ENCODE measurements around the gene CCT6A. TPM values are rescaled to one million over a fixed set of nuclear protein-coding genes. Genes with fewer than 3 reads are reported as not detected.
A peak's percentile ranks its signal among the peaks of the same experiment; 100 is the strongest.

The CCT6A gene
- total RNA-seq, 1 experiment from 2014 or later, result 257 TPM

DNA sequence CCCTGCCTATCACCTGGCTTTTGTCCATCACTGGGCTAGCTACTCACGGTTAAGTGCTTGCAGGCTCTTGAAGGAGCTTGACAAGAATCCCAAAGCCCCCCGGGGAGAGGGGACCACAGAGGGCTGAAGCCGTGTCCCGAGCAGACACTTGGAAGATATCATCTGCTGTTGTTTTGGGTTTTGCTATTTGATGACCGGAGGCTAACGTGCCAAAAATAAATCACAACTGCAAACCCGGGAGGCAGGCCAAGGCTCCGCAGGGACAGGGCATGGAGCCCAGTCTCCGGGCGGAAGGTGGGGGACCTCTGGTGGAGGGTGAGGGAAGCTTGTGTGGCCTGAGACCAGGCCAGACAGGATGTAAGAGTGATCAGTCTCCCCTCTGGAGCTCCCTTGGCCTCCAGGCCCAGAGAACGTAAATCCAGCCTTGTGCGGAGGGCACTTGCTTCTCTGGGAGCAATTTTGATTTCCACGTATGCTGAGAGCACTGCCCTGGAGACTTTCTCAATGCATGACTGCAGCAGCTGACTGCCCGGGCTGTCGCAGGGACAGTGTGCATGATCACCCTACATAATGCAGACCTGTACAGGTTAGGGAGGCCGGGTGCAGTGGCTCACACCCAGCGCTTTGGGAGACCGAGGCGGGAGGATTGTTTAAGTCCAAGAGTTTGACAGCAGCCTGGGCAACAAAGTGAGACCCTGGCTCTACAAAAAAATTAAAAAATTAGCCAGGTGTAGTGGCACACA lies 41.4 kb downstream of the CCT6A start, which contains the start of gene PHKG1:
PHKG1 (minus strand) TSS at position 164 of the 743 bp plus-strand sequence. CDS start 4,011 bp downstream, outside the sequence.
- Histone ChIP-seq H3K4me2 (ENCODE audit: low read length) (peak within 1 kb of the TSS; percentile 42; the same call in 1 of the 2 replicates), H3K27ac (ENCODE audit: low read depth, low read length) (peak within 1 kb of the TSS; percentile 29; the same call in 1 of the 2 replicates), H3K36me3 (ENCODE audit: control insufficient read depth in 1 of 2, insufficient read depth in 2 of 2, low read length in 2 of 2) (no peaks in the 10 kb centered on the region), H3K4me1 (ENCODE audit: control insufficient read depth in 1 of 2, insufficient read depth in 2 of 2, low read length in 2 of 2) (peaks cover 4 to 8% of the 10 kb centered on the region in 2 experiments; a peak in 3 of 4 replicates), H3K27me3 (ENCODE audit: insufficient read depth, low read length) (no peaks in the 10 kb centered on the region), H3K79me2 (ENCODE audit: insufficient read depth, low read length) (no peaks in the 10 kb centered on the region), H2AFZ (ENCODE audit: low read depth, low read length, poor library complexity, severe bottlenecking) (no peak within 1 kb of the TSS), H3K9me2 (ENCODE audit: insufficient read depth) (no peaks in the 10 kb centered on the region), H3K4me3 (replicated peaks in 1 of 2; ENCODE audit: low read depth in 1 of 2, low read length in 2 of 2) (no peak within 1 kb of the TSS), H3K9ac (ENCODE audit: low read length) (no peak within 1 kb of the TSS), H4K20me1 (ENCODE audit: insufficient read depth) (no peaks in the 10 kb centered on the region), H3K9me3 (ENCODE audit: control insufficient read depth in 1 of 2, insufficient read depth in 1 of 2, low read depth in 1 of 2, low read length in 2 of 2) (no peaks in the 10 kb centered on the region)
- intact Hi-C loops (cut with micrococcal nuclease), result loop anchor here (5.0 kb wide), 1 partner anchor 91 kb away; no protein-coding TSS in a partner anchor
- CTCF ChIA-PET, result interaction anchor here (0.5 to 3.6 kb wide), 9 partner anchors 8 to 650 kb away, joined by 3 to 21 read pairs (median 3); no protein-coding TSS in a partner anchor
- RAD21 ChIA-PET (ENCODE audit: low non-redundant PET in 1 of 2, low total read pairs in 2 of 2, uncharacterized antibody in 2 of 2, unreplicated experiment in 2 of 2), result no interaction called here
- no TSS peak for BruUV-seq (replicated peaks)
- DNase-seq (ENCODE audit: low read depth, low spot score) (no peak), ATAC-seq (peak; percentile 95)
- POLR2A ChIA-PET, result interaction anchor here (0.8 to 1.3 kb wide), 3 partner anchors 8 to 42 kb away, joined by 3 to 7 read pairs (median 4); partner anchors contain the start of genes CCT6A, CHCHD2 and PSPH
- no peak for TF ChIP-seq EZH2phosphoT487 (IDR thresholded peaks at IDR 0.05; ENCODE audit: borderline replicate concordance)
- no peak for TF ChIP-seq JUND (IDR thresholded peaks at IDR 0.05)
- TF ChIP-seq TCF7L2 (IDR thresholded peaks at IDR 0.05; ENCODE audit: borderline replicate concordance, extremely low read depth, insufficient read depth, insufficient read length), result no peak
- no peak for TF ChIP-seq FOSL1 (IDR thresholded peaks at IDR 0.05; ENCODE audit: low read depth)
- TF ChIP-seq EGR1 (IDR thresholded peaks at IDR 0.05; ENCODE audit: low read depth), result no peak
- TF ChIP-seq RAD21 (IDR thresholded peaks at IDR 0.05; ENCODE audit: low read depth), result peak; percentile 59
- no peak for TF ChIP-seq CEBPB (IDR thresholded peaks at IDR 0.05; ENCODE audit: low read depth)
- TF ChIP-seq POLR2AphosphoS5 (IDR thresholded peaks at IDR 0.05; ENCODE audit: low read depth, low read length), result no peak
- TF ChIP-seq ZFX (IDR thresholded peaks at IDR 0.05), result no peak
- TF ChIP-seq, protein P1, sequence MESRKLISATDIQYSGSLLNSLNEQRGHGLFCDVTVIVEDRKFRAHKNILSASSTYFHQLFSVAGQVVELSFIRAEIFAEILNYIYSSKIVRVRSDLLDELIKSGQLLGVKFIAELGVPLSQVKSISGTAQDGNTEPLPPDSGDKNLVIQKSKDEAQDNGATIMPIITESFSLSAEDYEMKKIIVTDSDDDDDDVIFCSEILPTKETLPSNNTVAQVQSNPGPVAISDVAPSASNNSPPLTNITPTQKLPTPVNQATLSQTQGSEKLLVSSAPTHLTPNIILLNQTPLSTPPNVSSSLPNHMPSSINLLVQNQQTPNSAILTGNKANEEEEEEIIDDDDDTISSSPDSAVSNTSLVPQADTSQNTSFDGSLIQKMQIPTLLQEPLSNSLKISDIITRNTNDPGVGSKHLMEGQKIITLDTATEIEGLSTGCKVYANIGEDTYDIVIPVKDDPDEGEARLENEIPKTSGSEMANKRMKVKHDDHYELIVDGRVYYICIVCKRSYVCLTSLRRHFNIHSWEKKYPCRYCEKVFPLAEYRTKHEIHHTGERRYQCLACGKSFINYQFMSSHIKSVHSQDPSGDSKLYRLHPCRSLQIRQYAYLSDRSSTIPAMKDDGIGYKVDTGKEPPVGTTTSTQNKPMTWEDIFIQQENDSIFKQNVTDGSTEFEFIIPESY (IDR thresholded peaks at IDR 0.05; ENCODE audit: extremely low read depth, insufficient replicate concordance, low read length), result no peak
- TF ChIP-seq, protein P2, sequence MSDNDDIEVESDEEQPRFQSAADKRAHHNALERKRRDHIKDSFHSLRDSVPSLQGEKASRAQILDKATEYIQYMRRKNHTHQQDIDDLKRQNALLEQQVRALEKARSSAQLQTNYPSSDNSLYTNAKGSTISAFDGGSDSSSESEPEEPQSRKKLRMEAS (IDR thresholded peaks at IDR 0.05), result no peak
- TF ChIP-seq EZH2 (IDR thresholded peaks at IDR 0.05), result no peak
- no peak for TF ChIP-seq SRF (IDR thresholded peaks at IDR 0.05; ENCODE audit: low read depth)
- TF ChIP-seq, protein P3, sequence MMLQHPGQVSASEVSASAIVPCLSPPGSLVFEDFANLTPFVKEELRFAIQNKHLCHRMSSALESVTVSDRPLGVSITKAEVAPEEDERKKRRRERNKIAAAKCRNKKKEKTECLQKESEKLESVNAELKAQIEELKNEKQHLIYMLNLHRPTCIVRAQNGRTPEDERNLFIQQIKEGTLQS (IDR thresholded peaks at IDR 0.05), result no peak
- TF ChIP-seq, protein P4, sequence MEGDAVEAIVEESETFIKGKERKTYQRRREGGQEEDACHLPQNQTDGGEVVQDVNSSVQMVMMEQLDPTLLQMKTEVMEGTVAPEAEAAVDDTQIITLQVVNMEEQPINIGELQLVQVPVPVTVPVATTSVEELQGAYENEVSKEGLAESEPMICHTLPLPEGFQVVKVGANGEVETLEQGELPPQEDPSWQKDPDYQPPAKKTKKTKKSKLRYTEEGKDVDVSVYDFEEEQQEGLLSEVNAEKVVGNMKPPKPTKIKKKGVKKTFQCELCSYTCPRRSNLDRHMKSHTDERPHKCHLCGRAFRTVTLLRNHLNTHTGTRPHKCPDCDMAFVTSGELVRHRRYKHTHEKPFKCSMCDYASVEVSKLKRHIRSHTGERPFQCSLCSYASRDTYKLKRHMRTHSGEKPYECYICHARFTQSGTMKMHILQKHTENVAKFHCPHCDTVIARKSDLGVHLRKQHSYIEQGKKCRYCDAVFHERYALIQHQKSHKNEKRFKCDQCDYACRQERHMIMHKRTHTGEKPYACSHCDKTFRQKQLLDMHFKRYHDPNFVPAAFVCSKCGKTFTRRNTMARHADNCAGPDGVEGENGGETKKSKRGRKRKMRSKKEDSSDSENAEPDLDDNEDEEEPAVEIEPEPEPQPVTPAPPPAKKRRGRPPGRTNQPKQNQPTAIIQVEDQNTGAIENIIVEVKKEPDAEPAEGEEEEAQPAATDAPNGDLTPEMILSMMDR (IDR thresholded peaks at IDR 0.05 in 2 of 3, conservative IDR thresholded peaks at IDR 0.05 in 1 of 3; ENCODE audit: borderline replicate concordance in 1 of 3, insufficient read depth in 1 of 3, low read depth in 2 of 3, low read length in 2 of 3), result peak; percentile 39 to 54 (median 54); a peak in 5 of 6 replicates
- TF ChIP-seq ELF1 (IDR thresholded peaks at IDR 0.05; ENCODE audit: borderline replicate concordance, low read depth), result no peak

All from HCT116 (cell line).